Psoas muscle (tissue), 8 donors: ENCODE results near the gene WASF3. TPM values are rescaled to one million over a fixed set of nuclear protein-coding genes. Genes with fewer than 3 reads are reported as not detected.

Experiments
- ATAC-seq, 4 donors: fragments of 200-7000 bp; cut with Tn5 transposase; one replicate each; pipeline ENCODE4 v1.9.1; 2020; ENCODE audit warnings: moderate library complexity in 3 of 4, mild to moderate bottlenecking in 2 of 4
- DNase-seq, 2 donors: peaks; one replicate each; pipeline ENCODE4 v3.0.0-alpha.2; 2020
- H3K27ac ChIP-seq: fragments of 200-600 bp; one replicate; pipeline ENCODE4 v1.8.0; 2022
- H3K27me3 ChIP-seq, 3 donors: fragments of 200-600 bp in 1 of 3; one replicate each; pipeline versions ENCODE4 v1.6.1 to v1.8.0; 2013 to 2022; ENCODE audit warnings: low read length in 2 of 3, mild to moderate bottlenecking in 2 of 3, moderate library complexity in 1 of 3; ENCODE audit not compliant: insufficient read depth in 3 of 3
- H3K36me3 ChIP-seq, 2 donors: fragments of 200-600 bp in 1 of 2; one replicate each; pipeline versions ENCODE4 v1.6.1 to v1.8.0; 2013 to 2022; ENCODE audit warnings: low read depth in 1 of 2, mild to moderate bottlenecking in 1 of 2, moderate library complexity in 1 of 2; ENCODE audit not compliant: insufficient read depth in 1 of 2
- H3K4me1 ChIP-seq: fragments of 200-600 bp; one replicate; pipeline ENCODE4 v1.8.0; 2022
- H3K4me3 ChIP-seq: fragments of 200-600 bp; one replicate; pipeline ENCODE4 v1.8.0; 2022; ENCODE audit warnings: mild to moderate bottlenecking
- H3K9me3 ChIP-seq: fragments of 200-600 bp; one replicate; pipeline ENCODE4 v1.8.0; 2022
- CTCF ChIP-seq: fragments of 200-600 bp; IDR thresholded peaks from one replicate; pipeline ENCODE4 v1.8.0; 2022; ENCODE audit warnings: antibody characterized with exemption
- WGBS, 3 donors: extraction: QIAGEN DNeasy Blood & Tissue Kit; methylation state at CpG; one replicate each; pipeline versions ENCODE4 v1.1.6 to v1.1.7; 2013; 5-methylcytosine and 5-hydroxymethylcytosine counted together
- intact Hi-C, 2 donors: fragments of 100-400 bp; cut with DNase I; formaldehyde crosslinking; loops; one replicate each; pipeline versions ENCODE4 v1.11.0 to v1.14.2; 2022
- polyA plus RNA-seq, 3 donors: library from polyadenylated mRNA; stranded (reverse); fragments of 200-250 nt; gene quantifications; one replicate each; pipeline ENCODE4 v1.2.3, GENCODE V29; 2013
- total RNA-seq, 4 donors: library from RNA; stranded (reverse); fragmentation: NEBNext Ultra II Directional in 2 of 4; extraction: Animal tissue kit (Norgen Biotek cat#: 25700) in 2 of 4; gene quantifications; one replicate each; pipeline versions ENCODE4 v1.2.1 to v1.2.4, GENCODE V29; 2021 to 2023
- donor health status: healthy with polysubstance abuse.
- donor health status: DM: no; HTN: no; CAD: no; lungs with moderate emphysema.
- donor health status: Bipolar disorder and iron deficiency.
- donor health status: healthy.
- donor health status: DM: yes; HTN: yes; CAD: no.
- donor health status: DM: no; HTN: no; CAD: no.
- donor health status: DM: no; HTN: no; CAD: no.
- donor health status: DM: yes; HTN: yes; CAD: no.

WASF3 gene
- total and polyA plus RNA-seq, 7 donors: 2.5 to 9.7 (median 6.8) TPM

GRCh38 chr13:26695891-26696311, 138.4 kb downstream of the WASF3 start:
- no peak overlapping the region for H3K4me3 ChIP-seq
- no peaks in the 10 kb centered on the region for H3K27me3 ChIP-seq
- ATAC-seq: no peak
- H3K4me1 ChIP-seq: no peaks in the 10 kb centered on the region
- peaks cover 4% of the 10 kb centered on the region for H3K9me3 ChIP-seq
- no peak overlapping the region for H3K27ac ChIP-seq
- intact Hi-C loops: loop anchor here (5.0 kb wide), 3 partner anchors 204 to 514 kb away; no protein-coding TSS in a partner anchor
- WGBS, 3 donors: 46 to 59% (median 50%) methylated on average over 14 to 15 of the region's 15 CpGs
- TF ChIP-seq CTCF: no peak
- DNase-seq: peak in 1 of 2 donors; percentile 49
- H3K36me3 ChIP-seq: no peaks in the 10 kb centered on the region

- ATAC-seq (peak in 1 of 4 donors; percentile 23), DNase-seq (peak in 1 of 2 donors; percentile 49)
- H3K27ac ChIP-seq: no peak overlapping the region
- H3K4me1 ChIP-seq: no peaks in the 10 kb centered on the region
- no peaks in the 10 kb centered on the region for H3K36me3 ChIP-seq
- no peaks in the 10 kb centered on the region for H3K9me3 ChIP-seq
- intact Hi-C loops: loop anchor here (5.0 kb wide), 3 partner anchors 205 to 515 kb away; no protein-coding TSS in a partner anchor
- no peak for TF ChIP-seq CTCF
- H3K27me3 ChIP-seq: no peaks in the 10 kb centered on the region
- WGBS, 3 donors: 89 to 95% (median 92%) methylated on average over 21 of the region's 21 CpGs
- no peak overlapping the region for H3K4me3 ChIP-seq
Measured at GRCh38 chr13:26697069-26697955, 139.8 kb downstream of the WASF3 start.

GRCh38 chr13:26698392-26699196, 141.1 kb downstream of the WASF3 start:
- Histone ChIP-seq H3K4me3 (no peak overlapping the region), H3K36me3 (no peaks in the 10 kb centered on the region), H3K27me3 (no peaks in the 10 kb centered on the region), H3K4me1 (no peaks in the 10 kb centered on the region), H3K9me3 (no peaks in the 10 kb centered on the region), H3K27ac (no peak overlapping the region)
- peak; percentile 79 to 88 for DNase-seq
- WGBS, 3 donors: 23 to 24% (median 24%) methylated on average over 29 of the region's 29 CpGs
- peak; percentile 98 for TF ChIP-seq CTCF
- intact Hi-C loops: loop anchor here (2.0 to 5.0 kb wide), 4 partner anchors 206 to 516 kb away; no protein-coding TSS in a partner anchor
- peak; percentile 67 to 92 (median 86) for ATAC-seq

GRCh38 chr13:26699197-26699490, 141.7 kb downstream of the WASF3 start:
- Histone ChIP-seq H3K9me3 (no peaks in the 10 kb centered on the region), H3K36me3 (no peaks in the 10 kb centered on the region), H3K4me3 (no peak overlapping the region), H3K27me3 (no peaks in the 10 kb centered on the region), H3K27ac (no peak overlapping the region), H3K4me1 (no peaks in the 10 kb centered on the region)
- intact Hi-C loops: loop anchor here (2.0 to 5.0 kb wide), 4 partner anchors 207 to 517 kb away; no protein-coding TSS in a partner anchor
- WGBS, 3 donors: 97 to 100% (median 98%) methylated on average over 2 of the region's 2 CpGs
- no peak for TF ChIP-seq CTCF
- ATAC-seq (no peak), DNase-seq (no peak)
